Suprapubic skin (tissue), 4 donors: ENCODE measurements around the gene EYA2.

Source experiments
- CTCF ChIP-seq, 2 donors: fragments of 200-600 bp in 1 of 2; fragments of 450-650 bp in 1 of 2; sonication (generic) in 1 of 2; IDR thresholded peaks; one replicate each; pipeline ENCODE4 v1.5.1; 2016 to 2019; ENCODE audit warnings: antibody characterized with exemption in 2 of 2, mild to moderate bottlenecking in 1 of 2, moderate library complexity in 1 of 2
- EP300 ChIP-seq: sonication (generic); formaldehyde crosslinking; IDR thresholded peaks from one replicate; pipeline ENCODE4 v1.6.1; 2017; ENCODE audit warnings: antibody characterized with exemption
- POLR2A ChIP-seq, 2 donors: fragments of 450-650 bp; IDR thresholded peaks; one replicate each; pipeline ENCODE4 v1.6.1; 2017; ENCODE audit warnings: antibody characterized with exemption in 2 of 2, mild to moderate bottlenecking in 2 of 2, moderate library complexity in 2 of 2
- POLR2AphosphoS5 ChIP-seq, 3 donors: sonication (generic); formaldehyde crosslinking; IDR thresholded peaks; one replicate each; pipeline ENCODE4 v1.6.1; 2017; ENCODE audit warnings: antibody characterized with exemption in 3 of 3

GRCh38 chr20:47102629-47103028 is 208.0 kb downstream of the EYA2 start:
- no peak for TF ChIP-seq CTCF (IDR thresholded peaks at IDR 0.05)
- TF ChIP-seq POLR2AphosphoS5 (IDR thresholded peaks at IDR 0.05): no peak
- no peak for TF ChIP-seq POLR2A (IDR thresholded peaks at IDR 0.05)
- TF ChIP-seq EP300: no peak
